Measurements from ENCODE around the gene FAM124A. TPM values are rescaled to one million over a fixed set of nuclear protein-coding genes. Genes with fewer than 3 reads are reported as not detected.

FAM124A gene
- total RNA-seq, 3 donors from 2014 or later = 0.13 to 0.21 (median 0.14) TPM

GRCh38 chr13:51258612-51259548 is 36.7 kb downstream of the FAM124A start:
- H3K36me3 Mint-ChIP-seq (ENCODE audit: insufficient read depth) = no peaks in the 10 kb centered on the region
- DNase-seq (no peak), ATAC-seq (no peak)
- no peaks in the 10 kb centered on the region for H3K9me3 Mint-ChIP-seq
- H3K4me3 Mint-ChIP-seq = no peak overlapping the region
- no peaks in the 10 kb centered on the region for H3K27me3 Mint-ChIP-seq (ENCODE audit: low read depth)
- H3K4me1 Mint-ChIP-seq (ENCODE audit: low read depth) = no peaks in the 10 kb centered on the region

GRCh38 chr13:51260154-51260553 is 38.0 kb downstream of the FAM124A start:
- Mint-ChIP-seq H3K4me1 (ENCODE audit: low read depth) (no peaks in the 10 kb centered on the region), H3K36me3 (ENCODE audit: insufficient read depth) (no peaks in the 10 kb centered on the region)
- ATAC-seq = no peak

GRCh38 chr13:51261610-51262249 is 39.5 kb downstream of the FAM124A start:
- H3K36me3 Mint-ChIP-seq (ENCODE audit: insufficient read depth) = no peaks in the 10 kb centered on the region
- no peaks in the 10 kb centered on the region for H3K9me3 Mint-ChIP-seq
- no peaks in the 10 kb centered on the region for H3K4me1 Mint-ChIP-seq (ENCODE audit: low read depth)
- no peaks in the 10 kb centered on the region for H3K27me3 Mint-ChIP-seq (ENCODE audit: low read depth)
- no peak for ATAC-seq
- DNase-seq = no peak
- no peak overlapping the region for H3K4me3 Mint-ChIP-seq

More at GRCh38 chr13:51260154-51260553, 38.0 kb downstream of the FAM124A start:
- H3K9me3 Mint-ChIP-seq = no peaks in the 10 kb centered on the region
- H3K4me3 Mint-ChIP-seq = no peak overlapping the region
- H3K27me3 Mint-ChIP-seq (ENCODE audit: low read depth) = no peaks in the 10 kb centered on the region
- DNase-seq = no peak

- DNase-seq = no peak
- no peak for ATAC-seq
- Mint-ChIP-seq H3K4me1 (ENCODE audit: low read depth) (no peaks in the 10 kb centered on the region), H3K36me3 (ENCODE audit: insufficient read depth) (no peaks in the 10 kb centered on the region), H3K9me3 (no peaks in the 10 kb centered on the region), H3K27me3 (ENCODE audit: low read depth) (no peaks in the 10 kb centered on the region), H3K4me3 (no peak overlapping the region)
These were observed 40.5 kb downstream of the FAM124A start for GRCh38 chr13:51262501-51263211.

GRCh38 chr13:51266642-51267041 is 44.4 kb downstream of the FAM124A start:
- Mint-ChIP-seq H3K4me1 (ENCODE audit: low read depth) (no peaks in the 10 kb centered on the region), H3K9me3 (no peaks in the 10 kb centered on the region), H3K36me3 (ENCODE audit: insufficient read depth) (no peaks in the 10 kb centered on the region), H3K4me3 (no peak overlapping the region), H3K27me3 (ENCODE audit: low read depth) (peaks cover 4% of the 10 kb centered on the region)
- ATAC-seq = no peak
- DNase-seq = no peak

- ATAC-seq (no peak), DNase-seq (no peak)
- H3K4me3 Mint-ChIP-seq = no peak overlapping the region
- H3K9me3 Mint-ChIP-seq = no peaks in the 10 kb centered on the region
- H3K36me3 Mint-ChIP-seq (ENCODE audit: insufficient read depth) = no peaks in the 10 kb centered on the region
- peaks cover 4% of the 10 kb centered on the region for H3K27me3 Mint-ChIP-seq (ENCODE audit: low read depth)
- H3K4me1 Mint-ChIP-seq (ENCODE audit: low read depth) = no peaks in the 10 kb centered on the region
These were observed 45.4 kb downstream of the FAM124A start for GRCh38 chr13:51267622-51268021.

GRCh38 chr13:51269039-51269438 is 46.8 kb downstream of the FAM124A start:
- no peaks in the 10 kb centered on the region for H3K36me3 Mint-ChIP-seq (ENCODE audit: insufficient read depth)
- ATAC-seq (no peak), DNase-seq (no peak)
- peaks cover 8% of the 10 kb centered on the region for H3K27me3 Mint-ChIP-seq (ENCODE audit: low read depth)
- H3K9me3 Mint-ChIP-seq = no peaks in the 10 kb centered on the region
- no peaks in the 10 kb centered on the region for H3K4me1 Mint-ChIP-seq (ENCODE audit: low read depth)
- H3K4me3 Mint-ChIP-seq = no peak overlapping the region

- ATAC-seq (no peak), DNase-seq (no peak)
- no peak overlapping the region for H3K4me3 Mint-ChIP-seq
- peaks cover 9% of the 10 kb centered on the region for H3K27me3 Mint-ChIP-seq (ENCODE audit: low read depth)
- no peaks in the 10 kb centered on the region for H3K4me1 Mint-ChIP-seq (ENCODE audit: low read depth)
- H3K9me3 Mint-ChIP-seq = no peaks in the 10 kb centered on the region
- H3K36me3 Mint-ChIP-seq (ENCODE audit: insufficient read depth) = no peaks in the 10 kb centered on the region
These were observed 48.6 kb downstream of the FAM124A start for GRCh38 chr13:51270623-51271415.

GRCh38 chr13:51271528-51272085 is 49.4 kb downstream of the FAM124A start:
- ATAC-seq = no peak
- H3K4me1 Mint-ChIP-seq (ENCODE audit: low read depth) = no peaks in the 10 kb centered on the region

GRCh38 chr13:51275101-51275500 is 52.9 kb downstream of the FAM124A start:
- Mint-ChIP-seq H3K9me3 (no peaks in the 10 kb centered on the region), H3K27me3 (ENCODE audit: low read depth) (peaks cover 9% of the 10 kb centered on the region), H3K4me1 (ENCODE audit: low read depth) (no peaks in the 10 kb centered on the region), H3K36me3 (ENCODE audit: insufficient read depth) (no peaks in the 10 kb centered on the region), H3K4me3 (no peak overlapping the region)
- no peak for DNase-seq
- ATAC-seq = no peak

More at GRCh38 chr13:51271528-51272085, 49.4 kb downstream of the FAM124A start:
- Mint-ChIP-seq H3K9me3 (no peaks in the 10 kb centered on the region), H3K27me3 (ENCODE audit: low read depth) (peaks cover 9% of the 10 kb centered on the region), H3K36me3 (ENCODE audit: insufficient read depth) (no peaks in the 10 kb centered on the region), H3K4me3 (no peak overlapping the region)
- no peak for DNase-seq

- ATAC-seq (no peak), DNase-seq (no peak)
- Mint-ChIP-seq H3K36me3 (ENCODE audit: insufficient read depth) (no peaks in the 10 kb centered on the region), H3K9me3 (no peaks in the 10 kb centered on the region), H3K4me1 (ENCODE audit: low read depth) (no peaks in the 10 kb centered on the region), H3K27me3 (ENCODE audit: low read depth) (peaks cover 12% of the 10 kb centered on the region), H3K4me3 (no peak overlapping the region)
These were observed 54.4 kb downstream of the FAM124A start for GRCh38 chr13:51276636-51277035.

- Mint-ChIP-seq H3K4me1 (ENCODE audit: low read depth) (no peaks in the 10 kb centered on the region), H3K36me3 (ENCODE audit: insufficient read depth) (no peaks in the 10 kb centered on the region), H3K9me3 (no peaks in the 10 kb centered on the region), H3K27me3 (ENCODE audit: low read depth) (peaks cover 12% of the 10 kb centered on the region), H3K4me3 (no peak overlapping the region)
- DNase-seq = no peak
- ATAC-seq = no peak
These were observed 55.7 kb downstream of the FAM124A start for GRCh38 chr13:51277928-51278327.

GRCh38 chr13:51278426-51279130 is 56.4 kb downstream of the FAM124A start:
- H3K4me1 Mint-ChIP-seq (ENCODE audit: low read depth) = no peaks in the 10 kb centered on the region
- no peaks in the 10 kb centered on the region for H3K36me3 Mint-ChIP-seq (ENCODE audit: insufficient read depth)
- H3K9me3 Mint-ChIP-seq = no peaks in the 10 kb centered on the region
- no peak overlapping the region for H3K4me3 Mint-ChIP-seq
- DNase-seq (no peak), ATAC-seq (no peak)
- H3K27me3 Mint-ChIP-seq (ENCODE audit: low read depth) = peaks cover 12% of the 10 kb centered on the region

Data from activated T-cell treated with anti-CD3 and anti-CD28 coated beads, Interleukin-2, amount 50 U/mL, for 4 hours (primary cell).